Mesenchymal stem cell (in vitro differentiated cells and primary cell): ENCODE data around the gene HOPX.
A peak's percentile ranks its signal among the peaks of the same experiment; 100 is the strongest.

Source experiments
- DNase-seq: peaks from one replicate; pipeline ENCODE4 v3.0.0-alpha.2; 2013
- H2AFZ ChIP-seq: one replicate; pipeline ENCODE4 v1.6.1; 2013; ENCODE audit warnings: low read depth, mild to moderate bottlenecking, control low read depth, inconsistent platforms, low read length, moderate library complexity
- H2AK5ac ChIP-seq: 2 replicates; pipeline ENCODE4 v1.6.1; 2013; ENCODE audit warnings: low read length, moderate library complexity, mild to moderate bottlenecking, inconsistent platforms; ENCODE audit not compliant: severe bottlenecking
- H2BK120ac ChIP-seq: one replicate; pipeline ENCODE4 v1.6.1; 2013; ENCODE audit warnings: low read depth, mild to moderate bottlenecking, inconsistent platforms, low read length, moderate library complexity
- H2BK12ac ChIP-seq, 2 experiments: one replicate each; pipeline ENCODE4 v1.6.1; 2013; ENCODE audit warnings: inconsistent platforms in 2 of 2, low read length in 2 of 2, mild to moderate bottlenecking in 2 of 2, moderate library complexity in 2 of 2, control low read depth in 1 of 2
- H2BK15ac ChIP-seq: one replicate; pipeline ENCODE4 v1.6.1; 2013; ENCODE audit warnings: mild to moderate bottlenecking, low read depth, inconsistent platforms; ENCODE audit not compliant: poor library complexity, severe bottlenecking
- H2BK5ac ChIP-seq: 2 replicates; pipeline ENCODE4 v1.6.1; 2013; ENCODE audit warnings: low read depth, mild to moderate bottlenecking, low read length, control low read depth, inconsistent platforms; ENCODE audit not compliant: poor library complexity, severe bottlenecking
- H3K14ac ChIP-seq, 2 experiments: one replicate each; pipeline ENCODE4 v1.6.1; 2013; ENCODE audit warnings: inconsistent platforms in 2 of 2, low read length in 2 of 2, control low read depth in 1 of 2, mild to moderate bottlenecking in 1 of 2, moderate library complexity in 1 of 2
- H3K18ac ChIP-seq, 2 experiments: one replicate each; pipeline ENCODE4 v1.6.1; 2013; ENCODE audit warnings: inconsistent platforms in 2 of 2, low read length in 2 of 2, control low read depth in 1 of 2, low read depth in 1 of 2, mild to moderate bottlenecking in 1 of 2
- H3K23ac ChIP-seq, 2 experiments: one replicate each; pipeline ENCODE4 v1.6.1; 2013; ENCODE audit warnings: inconsistent platforms in 2 of 2, low read length in 2 of 2, mild to moderate bottlenecking in 2 of 2, moderate library complexity in 2 of 2, control low read depth in 1 of 2
- H3K27ac ChIP-seq: 2 replicates; pipeline ENCODE4 v1.5.1; 2013; ENCODE audit warnings: mild to moderate bottlenecking, moderate library complexity, low read length, control low read depth, inconsistent platforms; ENCODE audit not compliant: poor library complexity, severe bottlenecking
- H3K27me3 ChIP-seq, 2 experiments: 2 replicates each; pipeline versions ENCODE4 v1.6.1 to v1.7.0; 2013; ENCODE audit warnings: low read length in 2 of 2, mild to moderate bottlenecking in 2 of 2, moderate library complexity in 2 of 2, control low read depth in 1 of 2, inconsistent platforms in 1 of 2; ENCODE audit not compliant: control insufficient read depth in 1 of 2, insufficient read depth in 1 of 2
- H3K36me3 ChIP-seq, 2 experiments: 2 replicates each; pipeline versions ENCODE4 v1.6.1 to v1.7.0; 2013; ENCODE audit warnings: low read length in 2 of 2, control low read depth in 1 of 2, inconsistent platforms in 1 of 2, low read depth in 1 of 2, mild to moderate bottlenecking in 1 of 2; ENCODE audit not compliant: insufficient read depth in 2 of 2, control insufficient read depth in 1 of 2
- H3K4ac ChIP-seq, 2 experiments: one replicate each; pipeline ENCODE4 v1.6.1; 2013; ENCODE audit warnings: inconsistent platforms in 2 of 2, low read length in 2 of 2, mild to moderate bottlenecking in 2 of 2, moderate library complexity in 2 of 2, control low read depth in 1 of 2, low read depth in 1 of 2
- H3K4me1 ChIP-seq: 2 replicates; pipeline ENCODE4 v1.6.1; 2013; ENCODE audit warnings: low read depth, low read length, control low read depth; ENCODE audit not compliant: control insufficient read depth, insufficient read depth
- H3K4me2 ChIP-seq: 2 replicates; pipeline ENCODE4 v1.6.1; 2013; ENCODE audit warnings: low read length, mild to moderate bottlenecking, inconsistent platforms; ENCODE audit not compliant: poor library complexity, severe bottlenecking
- H3K4me3 ChIP-seq, 2 experiments: 2 replicates each; pipeline versions ENCODE4 v1.5.1 to v1.7.0; 2013; ENCODE audit warnings: low read length in 2 of 2, mild to moderate bottlenecking in 2 of 2, control low read depth in 1 of 2, low read depth in 1 of 2; ENCODE audit not compliant: insufficient read depth in 1 of 2
- H3K79me1 ChIP-seq: replicated peaks from 2 replicates; pipeline ENCODE4 v1.6.1; 2013; ENCODE audit warnings: mild to moderate bottlenecking, control low read depth, low read length, inconsistent platforms; ENCODE audit not compliant: poor library complexity, severe bottlenecking
- H3K9ac ChIP-seq: 2 replicates; pipeline ENCODE4 v1.7.0; 2013; ENCODE audit warnings: mild to moderate bottlenecking, low read length, moderate library complexity
- H3K9me3 ChIP-seq: 2 replicates; pipeline ENCODE4 v1.7.0; 2013; ENCODE audit warnings: mild to moderate bottlenecking, low read length; ENCODE audit not compliant: control insufficient read depth
- H4K8ac ChIP-seq: one replicate; pipeline ENCODE4 v1.6.1; 2013; ENCODE audit warnings: inconsistent platforms, mild to moderate bottlenecking, low read length, moderate library complexity
- H4K91ac ChIP-seq: one replicate; pipeline ENCODE4 v1.6.1; 2013; ENCODE audit warnings: mild to moderate bottlenecking, low read length, inconsistent platforms
- WGBS: methylation state at CpG from one replicate; pipeline ENCODE4 v1.1.7; 2013; ENCODE audit warnings: mixed read lengths; 5-methylcytosine and 5-hydroxymethylcytosine counted together

The HOPX gene

DNA sequence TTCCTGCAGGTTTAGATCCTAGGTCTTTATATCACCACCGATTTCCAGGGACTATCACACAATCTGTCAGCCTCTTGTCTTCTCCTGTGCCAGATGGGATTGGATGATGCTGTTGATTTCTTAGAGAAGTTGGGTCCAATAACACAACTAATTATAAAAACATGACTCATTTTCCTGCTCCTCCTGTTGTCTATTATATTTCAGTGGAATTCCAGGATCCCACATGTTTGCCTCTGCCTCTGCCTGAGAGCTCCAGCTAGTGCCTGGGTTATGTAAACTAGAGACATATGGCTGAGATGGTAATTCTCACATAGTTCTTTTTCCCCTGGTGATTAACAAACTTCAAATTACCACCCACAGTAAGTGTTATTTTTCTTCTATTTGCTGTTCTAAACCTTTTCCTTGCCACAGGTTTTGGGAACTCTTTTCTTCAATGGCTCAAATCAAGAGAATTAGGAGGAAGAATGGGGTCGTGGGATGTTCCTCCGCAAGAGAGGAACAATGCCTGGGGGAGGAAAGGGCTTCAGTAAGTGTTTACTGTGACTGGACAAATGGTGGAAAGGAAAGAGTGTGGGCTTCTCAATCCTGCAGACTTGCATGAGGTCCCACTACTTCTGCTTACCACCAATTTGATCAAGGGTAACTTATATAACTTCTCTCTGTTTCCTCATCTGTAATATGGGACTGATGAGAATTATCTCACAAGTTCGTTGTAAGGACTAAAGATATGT, 3.4 kb upstream of the HOPX start:
- peaks cover 17 to 75% of the 10 kb centered on the region in 2 experiments for H3K27me3 ChIP-seq
- H3K4ac ChIP-seq: no peak overlapping the region
- H3K18ac ChIP-seq: peak overlapping the region; percentile 54 to 55
- no peak overlapping the region for H3K14ac ChIP-seq
- DNase-seq: peak; percentile 67
- H2AFZ ChIP-seq: no peak overlapping the region
- H2AK5ac ChIP-seq: no peak overlapping the region
- H3K36me3 ChIP-seq: no peaks in the 10 kb centered on the region
- H3K9me3 ChIP-seq: no peaks in the 10 kb centered on the region
- H2BK120ac ChIP-seq: no peak overlapping the region
- H4K91ac ChIP-seq: no peak overlapping the region
- H2BK5ac ChIP-seq: no peak overlapping the region
- H3K79me1 ChIP-seq: no peaks in the 10 kb centered on the region
- H2BK12ac ChIP-seq: no peak overlapping the region
- 64% methylated on average over 2 of the region's 4 CpGs for WGBS
- H3K23ac ChIP-seq: no peak overlapping the region
- H3K4me3 ChIP-seq: no peak overlapping the region
- no peak overlapping the region for H2BK15ac ChIP-seq
- H3K9ac ChIP-seq: no peak overlapping the region
- H4K8ac ChIP-seq: no peak overlapping the region
- H3K4me1 ChIP-seq: peaks cover 4% of the 10 kb centered on the region
- H3K4me2 ChIP-seq: no peak overlapping the region
- no peak overlapping the region for H3K27ac ChIP-seq

DNA sequence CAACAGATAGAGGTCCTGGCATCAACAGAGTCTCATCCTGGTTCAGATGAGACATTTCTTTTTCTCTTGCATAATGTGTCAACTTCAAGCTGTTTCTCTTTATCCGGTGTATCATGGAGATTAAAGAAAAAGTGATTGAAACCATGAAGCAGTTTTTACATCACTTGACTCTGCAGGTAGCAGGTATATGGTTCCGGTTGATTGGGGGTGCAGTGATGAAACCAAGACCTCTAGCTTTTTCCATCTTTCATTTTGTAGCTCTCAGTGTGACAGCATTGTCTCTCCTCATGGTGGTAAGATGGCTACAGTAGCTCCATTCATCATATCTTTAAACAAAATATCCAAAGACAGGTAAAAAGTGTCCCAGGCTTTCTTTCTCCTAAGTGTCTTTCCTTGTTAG, 2.4 kb upstream of the HOPX start:
- H3K4me2 ChIP-seq: no peak overlapping the region
- no peak overlapping the region for H2BK5ac ChIP-seq
- H3K4me1 ChIP-seq: peaks cover 4% of the 10 kb centered on the region
- no peak overlapping the region for H3K4me3 ChIP-seq
- H2AFZ ChIP-seq: no peak overlapping the region
- H3K23ac ChIP-seq: no peak overlapping the region
- H2AK5ac ChIP-seq: no peak overlapping the region
- no peak overlapping the region for H2BK120ac ChIP-seq
- 100% methylated on average over 2 of the region's 2 CpGs for WGBS
- H4K91ac ChIP-seq: no peak overlapping the region
- H3K14ac ChIP-seq: no peak overlapping the region
- H3K18ac ChIP-seq: no peak overlapping the region
- no peak overlapping the region for H4K8ac ChIP-seq
- no peaks in the 10 kb centered on the region for H3K36me3 ChIP-seq
- DNase-seq: no peak
- peaks cover 17 to 65% of the 10 kb centered on the region in 2 experiments for H3K27me3 ChIP-seq
- H3K4ac ChIP-seq: no peak overlapping the region
- H3K9ac ChIP-seq: no peak overlapping the region
- H2BK15ac ChIP-seq: no peak overlapping the region
- H3K79me1 ChIP-seq: no peaks in the 10 kb centered on the region
- H2BK12ac ChIP-seq: no peak overlapping the region
- no peak overlapping the region for H3K27ac ChIP-seq
- H3K9me3 ChIP-seq: no peaks in the 10 kb centered on the region

DNA sequence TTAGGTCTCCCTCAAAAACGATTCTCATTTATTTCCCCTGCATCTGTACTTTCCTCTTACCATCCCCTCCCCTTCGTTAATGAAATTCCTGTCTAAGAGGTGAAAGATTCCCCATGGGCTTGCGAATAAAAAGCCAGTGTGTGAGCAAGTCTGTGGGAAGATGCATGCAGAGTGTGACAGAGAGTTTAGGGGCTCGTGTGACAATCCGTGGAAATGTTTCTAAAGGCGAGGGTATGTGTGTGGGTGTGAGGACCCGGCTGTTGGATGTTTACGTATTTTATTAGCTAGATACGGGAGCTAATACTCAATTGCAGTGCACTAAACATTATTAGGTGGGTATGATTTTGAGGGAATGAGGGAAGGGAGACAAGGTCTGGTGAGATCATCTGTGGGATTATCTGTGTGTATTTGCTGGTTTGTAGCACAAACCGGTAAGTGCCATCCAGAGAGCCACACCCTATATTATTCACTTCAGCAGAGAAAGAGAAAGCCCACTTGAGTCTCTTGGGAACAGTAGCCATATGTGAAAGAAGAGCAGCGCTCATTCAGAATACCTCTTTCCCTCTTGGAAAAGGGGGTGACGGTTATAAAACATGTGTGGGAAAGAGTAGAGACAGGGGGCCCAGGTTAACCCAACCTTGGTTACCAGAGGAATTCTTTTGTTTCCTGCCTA, 893 bp upstream of the HOPX start:
- Histone ChIP-seq H3K4me2 (no peak overlapping the region), H4K8ac (no peak overlapping the region), H3K9ac (no peak overlapping the region), H2AK5ac (no peak overlapping the region), H3K4me1 (peaks cover 4% of the 10 kb centered on the region), H2BK12ac (no peak overlapping the region), H3K4me3 (no peak overlapping the region), H3K36me3 (no peaks in the 10 kb centered on the region), H3K23ac (no peak overlapping the region), H3K14ac (no peak overlapping the region), H3K27me3 (peaks cover 17 to 56% of the 10 kb centered on the region in 2 experiments), H3K9me3 (no peaks in the 10 kb centered on the region), H3K79me1 (no peaks in the 10 kb centered on the region), H3K27ac (no peak overlapping the region), H2BK15ac (no peak overlapping the region), H2BK120ac (no peak overlapping the region), H3K4ac (no peak overlapping the region), H3K18ac (no peak overlapping the region), H2BK5ac (no peak overlapping the region), H2AFZ (no peak overlapping the region), H4K91ac (no peak overlapping the region)
- WGBS: 63% methylated on average over 10 of the region's 12 CpGs
- DNase-seq: no peak

DNA sequence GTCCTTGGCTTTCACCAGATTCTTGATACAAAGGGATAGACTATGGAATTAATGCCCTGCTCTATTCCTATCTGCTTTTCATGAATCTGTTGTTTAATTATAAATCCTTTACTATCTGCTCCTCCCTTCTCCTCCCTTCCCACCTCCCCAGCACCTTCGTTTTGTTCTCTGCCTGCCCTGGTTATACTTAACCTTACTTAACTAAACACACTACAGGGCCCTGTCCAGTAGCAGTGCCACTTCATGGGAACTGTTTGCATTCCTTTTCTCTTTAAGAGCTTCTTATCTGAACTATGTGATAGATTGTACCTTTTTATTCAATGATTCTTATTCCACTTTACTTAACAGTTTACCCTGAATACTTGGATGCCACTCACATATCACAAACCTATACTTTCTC, 830 bp downstream of the HOPX start:
- no peaks in the 10 kb centered on the region for H3K9me3 ChIP-seq
- H3K14ac ChIP-seq: no peak overlapping the region
- no peak overlapping the region for H3K18ac ChIP-seq
- H2BK12ac ChIP-seq: no peak overlapping the region
- 36% methylated on average over 1 of the region's 1 CpG for WGBS
- no peak overlapping the region for H2AK5ac ChIP-seq
- H2BK15ac ChIP-seq: no peak overlapping the region
- no peak overlapping the region for H3K4me3 ChIP-seq
- peaks cover 4% of the 10 kb centered on the region for H3K4me1 ChIP-seq
- H3K79me1 ChIP-seq: no peaks in the 10 kb centered on the region
- H3K9ac ChIP-seq: no peak overlapping the region
- no peak overlapping the region for H2BK120ac ChIP-seq
- no peak overlapping the region for H4K91ac ChIP-seq
- H3K27ac ChIP-seq: no peak overlapping the region
- no peak for DNase-seq
- H3K4me2 ChIP-seq: no peak overlapping the region
- peaks cover 17 to 56% of the 10 kb centered on the region in 2 experiments for H3K27me3 ChIP-seq
- H2BK5ac ChIP-seq: no peak overlapping the region
- no peak overlapping the region for H2AFZ ChIP-seq
- no peak overlapping the region for H3K4ac ChIP-seq
- no peaks in the 10 kb centered on the region for H3K36me3 ChIP-seq
- no peak overlapping the region for H3K23ac ChIP-seq
- H4K8ac ChIP-seq: no peak overlapping the region
